GM18507 (cell line): ENCODE measurements around the gene LRP1-AS.
"Not testable (repeated sequence)": the region's sequence is repeated elsewhere in the genome, so short reads cannot be mapped to it uniquely, and the experiment has no call there.

ENCODE experiments used
- DNase-seq: peaks from one replicate; pipeline ENCODE4 v3.0.0; 2011; ENCODE audit warnings: low read depth; ENCODE audit not compliant: insufficient read length; ENCODE audit errors: extremely low spot score
- FAIRE-seq: peaks from 2 replicates; lab custom pipeline; 2011; peaks lifted over from hg19 to GRCh38; lab: Jason Lieb, UNC

LRP1-AS gene

DNA sequence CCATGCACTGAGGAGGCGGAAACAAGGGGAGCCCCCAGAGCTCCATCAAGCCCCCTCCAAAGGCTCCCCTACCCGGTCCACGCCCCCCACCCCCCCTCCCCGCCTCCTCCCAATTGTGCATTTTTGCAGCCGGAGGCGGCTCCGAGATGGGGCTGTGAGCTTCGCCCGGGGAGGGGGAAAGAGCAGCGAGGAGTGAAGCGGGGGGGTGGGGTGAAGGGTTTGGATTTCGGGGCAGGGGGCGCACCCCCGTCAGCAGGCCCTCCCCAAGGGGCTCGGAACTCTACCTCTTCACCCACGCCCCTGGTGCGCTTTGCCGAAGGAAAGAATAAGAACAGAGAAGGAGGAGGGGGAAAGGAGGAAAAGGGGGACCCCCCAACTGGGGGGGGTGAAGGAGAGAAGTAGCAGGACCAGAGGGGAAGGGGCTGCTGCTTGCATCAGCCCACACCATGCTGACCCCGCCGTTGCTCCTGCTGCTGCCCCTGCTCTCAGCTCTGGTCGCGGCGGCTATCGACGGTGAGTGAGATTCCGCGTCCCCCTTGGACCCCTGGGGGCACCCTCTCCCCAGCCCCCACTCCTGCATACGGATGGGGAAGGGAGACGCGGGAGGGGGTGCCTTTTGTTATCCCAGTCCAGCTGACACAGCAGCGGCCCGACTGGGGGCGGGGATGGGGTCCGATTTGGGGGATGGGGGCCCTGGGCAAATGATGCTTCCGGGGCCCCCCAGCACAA is 18.7 kb downstream of the LRP1-AS start:
- DNase-seq (no peak), FAIRE-seq (no peak)

DNA sequence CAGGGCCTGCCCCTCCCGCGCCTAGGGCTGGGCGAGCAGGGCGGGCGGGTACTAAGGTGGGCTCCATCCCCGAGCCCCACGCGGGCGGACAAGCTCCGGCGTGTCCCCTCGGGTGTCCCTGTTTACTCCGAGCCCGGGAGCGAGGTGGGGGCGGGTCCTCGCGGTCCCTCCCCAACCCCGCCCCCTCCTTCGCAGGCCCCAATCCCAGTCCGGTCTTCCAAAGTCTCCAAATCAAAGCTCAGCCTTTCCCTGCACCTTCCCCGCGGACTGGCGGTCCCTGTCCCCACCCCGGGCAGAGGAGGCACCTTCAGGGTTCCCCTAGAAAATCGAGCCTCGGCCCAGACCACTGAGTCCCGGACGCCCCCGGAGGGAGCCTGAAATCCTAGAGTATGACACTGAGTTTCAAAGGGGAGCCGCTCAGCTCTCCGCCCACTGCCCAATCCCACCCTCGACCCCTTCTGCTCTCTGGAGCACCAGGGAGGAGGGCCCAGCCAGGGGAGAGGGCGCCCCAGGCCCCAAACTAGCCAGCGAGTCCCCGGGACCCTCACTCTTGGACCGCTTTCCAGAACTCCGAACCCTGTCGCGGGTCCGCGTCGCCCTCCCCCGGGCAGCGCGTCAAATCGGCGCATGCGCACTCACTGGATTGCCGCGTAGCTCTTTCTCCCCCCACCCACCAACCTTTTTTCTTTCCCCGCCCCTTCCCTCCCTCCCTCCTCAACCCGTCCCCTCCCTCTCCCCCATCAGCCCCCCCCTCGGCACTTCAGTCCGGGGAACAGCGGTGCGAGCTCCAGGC is 19.5 kb downstream of the LRP1-AS start, which contains the start of gene LRP1:
Gene LRP1, plus strand, starts transcription at position 758 of the 793 bp plus-strand sequence. CDS start 482 bp downstream, outside the sequence.
- no peak for FAIRE-seq
- DNase-seq, result peak; percentile 48

DNA sequence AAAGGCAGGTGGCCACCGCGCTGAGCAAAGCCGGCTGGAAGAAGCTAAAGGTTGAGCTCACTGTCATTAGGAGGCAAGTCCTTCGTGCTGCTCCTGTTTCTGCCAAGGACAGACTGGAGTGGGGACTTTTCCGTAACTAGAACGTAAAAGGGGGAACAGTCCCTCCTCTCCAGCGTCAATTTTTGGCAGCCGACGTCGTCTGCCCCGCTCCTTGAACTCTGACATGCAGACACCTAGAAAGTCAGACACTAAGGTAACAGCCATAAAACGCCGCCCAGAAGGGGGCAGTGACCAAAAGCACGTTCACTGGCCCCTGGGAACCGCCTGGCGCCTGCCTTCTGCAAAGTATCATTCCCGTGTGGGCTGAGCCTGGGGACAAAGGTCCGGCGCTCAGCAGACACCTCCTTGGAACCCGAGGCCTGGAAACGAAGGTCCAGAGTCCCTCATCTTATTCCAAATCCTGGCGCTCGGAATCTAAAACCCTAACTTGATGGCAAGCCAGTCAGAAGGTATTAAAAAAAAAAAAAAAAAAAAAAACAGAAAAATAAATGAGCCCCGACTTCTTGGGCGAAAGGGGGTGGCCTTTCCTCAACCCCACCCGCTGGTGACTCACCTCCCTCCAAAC is 20.2 kb downstream of the LRP1-AS start:
- DNase-seq (no peak), FAIRE-seq (no peak)

DNA sequence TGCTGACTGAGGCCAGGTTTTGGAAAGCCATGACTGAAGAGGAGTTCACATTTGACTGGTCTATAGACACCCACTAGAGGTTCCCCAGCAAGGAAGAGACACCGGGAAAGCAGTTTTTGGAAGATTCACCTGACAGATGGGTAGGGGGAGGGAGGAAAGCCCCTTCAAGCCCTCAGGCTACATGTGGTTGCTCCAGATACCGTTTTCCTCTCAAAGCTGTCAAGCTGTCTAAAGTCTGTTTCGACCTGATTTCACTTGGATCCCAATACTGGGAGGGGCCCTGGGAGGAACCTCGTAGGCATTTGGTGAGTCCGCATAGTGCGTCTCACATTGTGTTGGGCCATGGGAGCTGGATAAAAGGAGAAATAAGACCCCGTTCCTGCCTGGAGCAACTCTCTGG is 20.9 kb downstream of the LRP1-AS start:
- no peak for DNase-seq
- no peak for FAIRE-seq

DNA sequence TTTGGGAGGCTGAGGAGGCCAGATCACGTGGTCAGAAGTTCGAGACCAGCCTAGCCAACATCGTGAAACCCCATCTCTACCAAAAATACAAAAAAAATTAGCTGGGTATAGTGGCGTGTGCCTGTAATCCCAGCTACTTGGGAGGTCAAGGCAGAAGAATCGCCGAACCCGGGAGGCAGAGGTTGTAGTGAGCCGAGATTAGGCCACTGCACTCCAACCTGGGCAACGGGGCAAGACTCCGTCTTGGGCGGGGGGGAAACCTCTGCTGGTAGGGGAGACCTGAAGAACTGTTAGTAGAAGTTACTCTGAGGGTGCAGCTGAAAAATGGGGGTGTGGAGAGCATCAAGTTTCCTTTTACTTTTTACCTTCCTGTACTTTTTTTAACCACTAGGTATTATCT is 21.4 kb downstream of the LRP1-AS start:
- FAIRE-seq (no peak), DNase-seq (no peak)

DNA sequence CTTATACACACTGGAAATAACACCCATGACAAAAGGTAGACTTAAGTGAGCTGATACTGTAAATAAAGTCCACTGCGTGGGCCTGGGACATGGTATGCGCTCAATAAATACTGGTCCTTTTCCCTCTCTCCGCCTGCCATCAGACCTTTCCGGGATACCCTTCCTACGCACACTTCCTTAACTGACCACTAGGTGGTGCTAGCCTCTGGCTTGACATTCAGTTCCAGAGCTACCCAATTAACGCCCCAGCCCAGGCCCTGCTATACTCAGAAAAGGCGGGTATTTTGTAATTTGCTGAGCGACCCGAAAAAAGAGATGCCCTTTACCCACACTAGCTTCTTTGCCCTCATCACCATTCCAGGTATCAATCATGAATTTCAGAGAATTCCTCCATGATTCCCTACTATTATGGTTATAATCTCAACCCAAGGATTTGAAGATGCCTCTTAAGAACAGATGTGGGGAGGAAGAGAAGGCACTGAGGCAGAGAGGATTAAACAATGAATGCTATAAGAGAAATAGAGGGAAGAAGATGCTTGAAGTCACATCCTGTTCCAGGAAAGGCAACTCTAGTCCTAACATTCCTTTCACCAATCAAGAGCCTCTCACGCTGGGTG is 23.1 kb downstream of the LRP1-AS start:
- FAIRE-seq (peak; percentile 75), DNase-seq (peak; percentile 35)

DNA sequence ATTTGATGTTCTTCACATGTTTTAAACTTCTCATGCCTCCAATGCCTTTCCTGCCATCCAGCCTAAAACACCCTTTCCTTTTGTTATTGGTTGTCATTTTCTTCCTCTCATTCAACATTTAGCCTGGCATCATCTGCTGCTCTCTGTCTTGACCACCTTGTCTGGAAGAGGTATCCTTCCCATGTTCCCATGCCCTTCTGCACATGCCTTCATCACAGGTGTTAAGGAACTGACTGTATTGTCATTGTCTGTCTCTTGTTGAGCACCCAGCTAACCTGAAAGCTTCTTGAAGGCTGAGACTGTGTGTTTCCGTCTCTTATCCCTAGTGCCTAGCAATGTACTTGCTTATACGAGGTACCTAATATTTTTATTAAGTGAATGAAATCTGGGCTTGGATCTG is 23.6 kb downstream of the LRP1-AS start:
- DNase-seq (no peak), FAIRE-seq (no peak)

DNA sequence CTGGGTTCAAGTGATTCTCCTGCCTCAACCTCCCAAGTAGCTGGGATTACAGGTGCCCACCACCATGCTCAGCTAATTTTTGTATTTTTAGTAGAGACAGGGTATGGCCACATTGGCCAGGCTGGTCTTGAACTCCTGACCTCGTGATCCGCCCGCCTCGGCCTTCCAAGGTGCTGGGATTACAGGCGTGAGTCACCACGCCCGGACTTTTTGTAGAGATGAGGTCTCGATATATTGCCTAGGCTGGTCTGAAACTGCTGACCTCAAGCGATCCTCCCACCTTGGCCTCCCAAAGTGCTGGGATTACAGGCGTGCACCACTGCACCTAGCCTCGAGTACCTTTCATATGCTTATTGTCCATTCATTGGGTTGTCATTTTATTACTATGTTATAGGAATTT is 26.7 kb downstream of the LRP1-AS start:
- not testable (repeated sequence) for FAIRE-seq, DNase-seq

DNA sequence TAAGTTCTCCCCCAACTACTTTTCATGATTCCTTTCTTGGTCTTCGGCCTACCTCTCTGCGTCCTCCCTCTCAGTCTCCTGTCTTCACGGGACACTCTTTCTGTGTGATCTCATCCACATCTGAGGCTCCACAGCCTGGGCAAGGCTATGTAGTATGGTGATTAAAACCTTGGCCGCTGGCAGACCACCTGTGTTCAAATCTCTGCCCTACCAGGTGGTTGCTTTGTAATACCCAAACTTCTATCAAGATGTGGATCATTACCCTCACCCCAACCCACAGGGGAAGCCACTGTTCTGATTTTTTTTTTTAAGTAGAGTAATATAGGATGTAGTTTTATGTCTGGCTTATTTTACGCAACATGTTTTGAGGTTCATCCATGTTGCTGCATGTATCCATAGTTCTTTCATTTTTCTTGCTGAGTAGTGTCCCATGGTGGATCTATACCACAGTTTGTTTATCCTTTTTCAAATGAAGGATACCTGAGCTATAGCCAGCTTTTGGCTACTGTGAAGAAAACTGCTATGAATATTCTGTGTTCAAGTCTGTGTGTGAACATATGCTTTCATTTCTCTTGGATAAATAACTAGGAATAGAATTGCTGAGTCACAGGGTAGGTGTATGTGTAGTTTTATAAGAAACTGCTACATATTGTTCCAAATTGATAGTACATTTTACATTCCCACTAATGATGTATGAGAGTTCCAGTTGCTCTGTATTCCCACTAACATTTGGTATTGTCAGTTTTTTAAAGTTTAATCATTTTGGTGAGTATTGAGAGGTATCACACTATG is 27.9 kb downstream of the LRP1-AS start:
- DNase-seq, result no peak
- FAIRE-seq, result no peak

DNA sequence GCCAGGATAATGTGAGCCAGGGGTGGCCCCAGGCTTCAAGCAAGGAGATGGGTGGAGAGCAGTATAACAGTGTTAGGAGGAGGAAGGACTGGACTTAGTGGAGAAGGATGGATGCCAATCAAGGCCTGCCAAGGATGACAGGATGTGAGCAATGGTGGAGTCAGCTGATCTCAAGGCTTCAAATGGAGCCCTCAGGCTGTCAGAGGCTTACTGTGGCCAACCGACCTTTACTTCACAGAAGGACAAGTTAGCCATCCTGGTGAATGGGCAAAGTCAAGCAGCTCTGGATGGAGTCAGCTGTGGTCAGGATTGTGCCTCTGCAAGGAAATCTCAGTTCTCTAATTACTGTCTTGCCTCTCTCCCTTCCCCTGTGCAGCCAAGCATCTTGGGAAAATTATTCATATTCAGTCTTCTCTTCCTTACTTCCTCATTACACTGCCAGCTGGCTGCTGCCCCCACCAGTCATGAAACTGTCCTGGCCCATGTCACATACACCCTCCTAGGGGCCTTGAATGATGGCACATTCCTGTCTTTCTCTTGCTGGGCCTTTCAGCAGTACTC is 28.6 kb downstream of the LRP1-AS start:
- FAIRE-seq, result peak; percentile 62
- no peak for DNase-seq

DNA sequence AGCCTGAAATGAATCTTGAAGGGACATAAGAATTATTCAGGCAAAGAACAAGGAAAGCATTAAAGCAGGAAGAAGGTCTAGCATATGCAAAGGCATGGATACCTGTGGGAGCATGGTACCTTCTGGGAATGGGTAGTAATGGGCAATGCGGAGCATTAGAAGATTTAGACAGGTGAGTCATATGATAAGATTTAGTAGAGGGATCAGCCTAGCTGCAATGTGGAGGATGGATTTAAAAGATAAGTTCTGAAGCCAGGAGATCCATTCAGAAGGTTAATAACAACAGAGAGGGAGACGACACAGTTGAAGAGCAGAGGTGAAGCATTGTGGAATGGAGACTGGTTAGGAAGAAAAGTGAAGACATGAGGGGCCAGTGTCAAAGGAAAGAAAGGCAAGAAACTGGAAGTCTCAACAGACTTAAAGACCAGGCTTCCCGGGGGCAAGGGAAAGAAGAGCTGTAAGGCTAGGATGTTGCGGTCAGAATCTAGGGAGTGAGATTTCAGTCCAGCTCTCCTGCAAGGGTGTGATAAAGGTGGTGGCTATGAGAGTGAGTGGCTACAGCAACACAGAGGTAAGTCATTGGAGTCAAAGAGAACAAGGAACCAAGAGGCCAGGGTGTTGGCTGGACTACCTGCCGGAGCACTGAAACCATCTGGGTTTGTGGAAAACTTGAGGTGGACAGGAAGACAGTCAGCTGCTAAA is 30.7 kb downstream of the LRP1-AS start:
- FAIRE-seq (no peak), DNase-seq (no peak)

DNA sequence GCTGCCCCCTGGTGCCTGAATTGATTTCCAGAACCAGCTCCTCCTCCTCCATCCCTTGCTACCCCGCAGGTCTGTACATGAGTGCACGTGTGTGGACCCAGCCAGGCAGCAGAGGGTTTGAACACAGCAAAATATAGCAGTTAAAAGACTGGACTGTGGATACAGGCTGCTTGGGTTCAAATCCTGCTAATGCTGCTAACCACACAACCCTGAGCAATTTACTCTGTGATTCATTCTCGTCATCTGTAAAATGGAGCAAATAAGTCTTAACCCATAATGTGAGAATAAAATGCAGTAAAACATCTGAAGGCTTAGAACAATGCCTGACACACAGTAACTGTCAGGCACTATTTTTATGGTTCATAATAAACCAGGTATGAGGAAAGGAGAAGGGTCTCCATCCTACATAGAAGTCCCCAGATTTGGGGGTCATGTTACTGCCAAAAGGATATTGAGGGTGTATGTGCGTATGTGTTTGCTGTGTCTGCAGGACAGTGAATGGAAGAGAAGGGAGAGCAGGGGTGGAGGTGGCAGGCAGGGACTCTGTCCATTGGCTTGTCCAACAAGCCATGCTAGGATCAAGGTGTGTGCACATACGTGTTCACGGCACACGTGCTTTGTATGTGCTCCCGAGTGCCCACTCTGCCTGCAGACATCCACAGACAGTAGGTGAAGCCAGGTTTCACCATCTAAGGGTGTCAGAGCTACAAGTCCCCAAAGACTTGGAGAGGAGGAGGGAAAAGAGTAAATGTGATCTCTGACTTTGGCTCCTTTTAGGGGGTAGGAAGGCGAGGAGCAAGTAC is 34.7 kb downstream of the LRP1-AS start:
- FAIRE-seq (no peak), DNase-seq (no peak)

DNA sequence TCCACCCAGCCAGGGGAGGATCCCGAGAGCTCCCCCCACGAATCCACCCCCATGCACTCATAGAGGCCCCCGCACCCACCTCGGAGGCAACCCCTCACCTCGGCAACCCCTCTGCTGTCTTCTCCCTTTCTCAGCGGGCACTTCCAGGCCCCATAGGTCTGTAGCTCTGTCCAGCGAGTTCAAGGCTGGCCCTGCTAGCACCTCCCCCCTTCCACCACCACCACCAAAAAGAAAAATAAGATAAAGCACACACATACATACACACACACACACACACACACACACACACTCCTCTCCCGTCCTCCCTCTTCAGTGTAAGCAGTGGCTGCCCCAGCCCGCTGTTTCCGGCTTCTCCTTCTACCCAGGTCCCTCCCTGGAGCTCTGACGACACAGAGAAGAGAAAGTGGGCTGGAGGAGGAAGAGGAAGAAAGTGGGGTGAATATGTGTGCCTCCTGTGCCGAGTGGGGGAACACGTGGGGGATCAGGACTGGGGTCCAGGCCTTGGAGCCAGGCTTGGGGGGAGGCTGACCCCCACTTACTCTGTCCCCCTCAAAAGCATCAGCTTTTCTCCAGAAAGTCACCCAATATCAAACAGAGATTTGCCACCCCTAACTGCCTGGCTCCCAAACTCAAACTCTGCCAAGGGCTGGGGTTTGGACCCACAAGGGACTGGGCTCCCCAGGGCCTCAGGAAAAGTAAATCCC is 36.2 kb downstream of the LRP1-AS start, which contains the start of gene STAT6:
Gene STAT6, minus strand, starts transcription at position 332 of the 704 bp plus-strand sequence. CDS start 3,084 bp downstream, outside the sequence.
- DNase-seq, result no peak
- peak; percentile 95 for FAIRE-seq

DNA sequence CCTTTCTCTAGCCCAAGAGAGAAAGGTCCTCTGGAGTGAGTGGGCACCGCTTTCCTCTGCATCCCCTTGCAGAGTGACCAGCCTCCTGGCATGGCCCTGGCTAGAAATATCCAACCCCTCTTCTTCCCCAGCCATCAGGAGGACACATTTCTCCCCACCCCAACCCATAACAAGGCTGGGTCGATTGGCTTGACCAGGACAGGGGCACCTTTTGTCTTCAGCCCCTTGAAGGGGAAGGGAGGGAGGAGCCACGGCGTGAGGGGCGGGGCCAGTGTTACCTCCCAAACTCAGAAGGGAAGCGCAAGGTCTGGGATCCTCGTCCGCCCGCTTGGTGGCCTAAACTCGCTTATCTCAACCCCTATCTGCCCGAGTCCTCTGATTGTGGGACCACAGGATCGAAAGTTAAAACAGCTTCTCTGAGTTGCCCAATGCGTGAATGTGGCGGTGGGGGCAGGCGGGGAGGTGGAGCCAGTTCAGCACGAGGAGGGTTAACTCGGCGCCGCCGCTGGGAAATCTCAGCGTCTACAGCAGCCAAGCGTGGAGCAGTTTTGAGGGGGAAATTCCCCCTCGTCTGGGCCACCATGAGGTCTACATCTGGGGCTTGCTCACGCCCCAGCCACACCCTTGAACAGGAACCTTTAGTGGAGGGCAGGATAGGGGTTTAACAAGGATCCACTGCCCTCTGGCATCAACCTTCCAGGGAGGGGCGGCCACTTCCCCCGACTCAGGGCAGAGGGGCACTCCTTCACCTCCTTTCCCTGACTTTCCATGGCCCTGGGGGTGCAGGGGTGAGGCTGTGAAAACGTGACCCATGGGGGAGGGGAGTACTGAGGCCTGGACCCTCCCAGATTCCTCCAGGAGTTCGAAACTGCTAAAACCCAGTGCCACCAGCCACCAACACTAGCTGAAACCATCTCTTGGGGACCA is 37.1 kb downstream of the LRP1-AS start:
- peak; percentile 91 for FAIRE-seq

DNA sequence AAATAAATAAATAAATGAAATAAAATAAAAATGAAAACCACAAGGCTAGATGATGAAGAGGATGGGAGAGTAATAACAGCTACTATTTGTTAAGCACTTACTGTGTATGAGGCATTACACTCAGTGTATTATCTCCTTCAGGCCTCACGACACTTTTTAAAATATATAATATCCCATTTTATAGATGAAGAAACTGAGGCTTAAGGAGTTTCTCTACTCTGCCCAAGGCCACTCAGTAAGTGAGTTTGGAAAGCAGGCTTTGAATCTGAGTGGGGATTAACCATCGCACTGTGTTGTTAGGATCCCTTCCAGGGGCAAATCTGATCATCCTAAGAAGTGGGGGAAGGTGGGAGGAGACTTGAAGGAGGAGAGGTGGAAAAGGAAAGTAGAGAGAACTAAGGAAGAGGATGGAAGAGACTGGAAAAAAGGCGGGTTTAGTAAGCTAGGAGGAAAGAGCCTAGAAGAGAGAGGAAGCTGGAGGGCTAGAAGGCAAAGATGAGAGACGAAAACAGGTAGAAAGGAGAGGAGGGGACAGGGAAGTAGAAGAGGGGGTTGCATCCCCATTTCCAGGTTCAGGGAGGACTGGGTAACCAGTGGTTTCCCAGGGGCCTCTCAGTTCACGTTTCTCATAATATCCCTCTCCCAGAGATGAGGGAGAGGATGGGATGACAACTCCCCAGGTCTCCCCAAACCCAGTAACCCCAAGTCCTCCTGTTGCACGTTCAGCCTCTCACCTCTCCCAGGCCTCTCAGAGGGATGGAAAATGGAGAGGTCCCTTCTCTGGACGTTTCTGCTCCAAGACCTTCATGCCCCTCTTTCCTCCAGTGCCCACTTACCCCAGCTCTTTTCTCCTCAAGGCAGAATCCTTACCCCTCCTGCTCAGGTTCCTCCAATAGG is 38.0 kb downstream of the LRP1-AS start:
- DNase-seq (no peak), FAIRE-seq (no peak)

More for the DNA sequence above, 37.1 kb downstream of the LRP1-AS start:
- DNase-seq, result no peak
